K562 (cell line): ENCODE data around the gene KIN. TPM values are rescaled to one million over a fixed set of nuclear protein-coding genes. Genes with fewer than 3 reads are reported as not detected.
A peak's percentile ranks its signal among the peaks of the same experiment; 100 is the strongest.
"Not testable (repeated sequence)": the region's sequence is repeated elsewhere in the genome, so short reads cannot be mapped to it uniquely, and the experiment has no call there.

ENCODE experiments used
- ATAC-seq: fragments of 200-7000 bp; cut with Tn5 transposase; 3 replicates; pipeline ENCODE4 v1.9.1; 2020; ENCODE audit warnings: moderate library complexity
- BruUV-seq: library from RNA; stranded (reverse); fragments of 400-500 nt; replicated peaks from 2 replicates; lab custom pipeline; 2021; lab: Mats Ljungman, UMichigan
- CTCF ChIA-PET: fragments of 300-600 bp; formaldehyde crosslinking; extraction: SDS; loops from one replicate; lab custom pipeline; 2021; ENCODE audit warnings: low intra/inter-chr PET ratio; lab: Yijun Ruan, JAX
- POLR2A ChIA-PET: fragments of 300-600, 350-650 bp; sonication (Branson Sonifier 250); formaldehyde crosslinking; extraction: SDS; loops from one replicate; lab custom pipeline; 2021; ENCODE audit warnings: antibody characterized with exemption, inconsistent platforms; lab: Yijun Ruan, JAX
- DNase-seq, 4 experiments: peaks; one replicate each; pipeline versions ENCODE4 v3.0.0 to v3.0.0-alpha.2; 2011 to 2018; ENCODE audit warnings: low spot score in 3 of 4, mixed read lengths in 3 of 4; ENCODE audit errors: extremely low read depth in 1 of 4
- FAIRE-seq: peaks from 2 replicates; lab custom pipeline; 2011; peaks lifted over from hg19 to GRCh38; lab: Jason Lieb, UNC
- H2AFZ ChIP-seq: 2 replicates; pipeline ENCODE4 v1.6.0; 2011; ENCODE audit warnings: low read depth, low read length, control low read depth, inconsistent platforms
- H3K27ac ChIP-seq: fragments of 200-600 bp; 3 replicates; pipeline ENCODE4 v1.8.0; 2011; ENCODE audit warnings: low read depth, mild to moderate bottlenecking, control low read depth, inconsistent platforms, low read length, moderate library complexity, mixed read lengths; ENCODE audit errors: extremely low read depth
- H3K27me3 ChIP-seq, 2 experiments: fragments of 300-600 bp in 1 of 2; 2 replicates in 1 of 2; 3 replicates in 1 of 2; pipeline versions ENCODE4 v1.6.0 to v1.8.0; 2011; ENCODE audit warnings: inconsistent platforms in 2 of 2, low read length in 2 of 2, mild to moderate bottlenecking in 1 of 2, mixed read lengths in 1 of 2, moderate library complexity in 1 of 2; ENCODE audit not compliant: control insufficient read depth in 2 of 2, insufficient read depth in 2 of 2
- H3K36me3 ChIP-seq: fragments of 300-600 bp; 3 replicates; pipeline ENCODE4 v1.8.0; 2011; ENCODE audit warnings: mild to moderate bottlenecking, low read length, inconsistent platforms; ENCODE audit not compliant: control insufficient read depth, insufficient read depth
- H3K4me1 ChIP-seq, 2 experiments: fragments of 200-600 bp in 1 of 2; replicated peaks in 1 of 2; 2 replicates in 1 of 2; 3 replicates in 1 of 2; pipeline versions ENCODE4 v1.5.1 to v1.8.0; 2011; ENCODE audit warnings: inconsistent platforms in 2 of 2, low read length in 2 of 2, mild to moderate bottlenecking in 1 of 2, mixed read lengths in 1 of 2, moderate library complexity in 1 of 2; ENCODE audit not compliant: control insufficient read depth in 2 of 2, insufficient read depth in 2 of 2
- H3K4me2 ChIP-seq: 2 replicates; pipeline ENCODE4 v1.6.1; 2011; ENCODE audit warnings: low read length, control low read depth, inconsistent platforms, mixed read lengths; ENCODE audit not compliant: insufficient read depth
- H3K4me3 ChIP-seq: fragments of 200-600 bp; sonication (generic), shearing (Covaris generic); 2 replicates; pipeline ENCODE4 v1.5.1; 2016; ENCODE audit warnings: control low read depth, inconsistent platforms
- H3K79me2 ChIP-seq: fragments of 200-600 bp; 3 replicates; pipeline ENCODE4 v1.8.0; 2011; ENCODE audit warnings: low read length, inconsistent platforms; ENCODE audit not compliant: control insufficient read depth, insufficient read depth
- H3K9ac ChIP-seq, 2 experiments: 2 replicates each; pipeline versions ENCODE4 v1.6.0 to v1.6.1; 2011; ENCODE audit warnings: low read depth in 2 of 2, low read length in 2 of 2, control low read depth in 1 of 2, inconsistent platforms in 1 of 2, mild to moderate bottlenecking in 1 of 2, mixed read lengths in 1 of 2; ENCODE audit not compliant: insufficient read depth in 1 of 2
- H3K9me1 ChIP-seq: one replicate; pipeline ENCODE4 v1.6.0; 2011; ENCODE audit warnings: inconsistent platforms, mild to moderate bottlenecking, low read length, moderate library complexity; ENCODE audit not compliant: control insufficient read depth, insufficient read depth
- H3K9me3 ChIP-seq: replicated peaks from 2 replicates; pipeline ENCODE4 v1.5.1; 2011; ENCODE audit warnings: low read depth, low read length, inconsistent platforms; ENCODE audit not compliant: control insufficient read depth, insufficient read depth
- H4K20me1 ChIP-seq: replicated peaks from 2 replicates; pipeline ENCODE4 v1.6.1; 2011; ENCODE audit warnings: low read length, inconsistent platforms, mixed read lengths; ENCODE audit not compliant: control insufficient read depth, insufficient read depth
- CHD4 ChIP-seq: fragments of 200-600 bp; sonication (generic); IDR thresholded peaks from 3 replicates; pipeline ENCODE4 v1.6.1; 2012; ENCODE audit warnings: low read depth, mild to moderate bottlenecking, mixed read lengths, low read length, inconsistent platforms; ENCODE audit not compliant: insufficient read depth, insufficient replicate concordance, poor library complexity, severe bottlenecking
- SPI1 ChIP-seq: IDR thresholded peaks from 2 replicates; pipeline ENCODE4 v1.6.1; 2011; ENCODE audit warnings: low read depth, low read length, control low read depth, borderline replicate concordance
- TAF9B ChIP-seq: fragments of 450-650 bp; IDR thresholded peaks from 2 replicates; pipeline ENCODE4 v1.6.1; 2018; ENCODE audit warnings: mild to moderate bottlenecking; ENCODE audit not compliant: partially characterized antibody
- WGBS: fragments of 100-300 bp; shearing (Covaris generic); methylation state at CpG from one replicate; pipeline ENCODE4 v1.1.6; 2016; ENCODE audit warnings: low coverage, mixed read lengths; ENCODE audit not compliant: insufficient coverage; ENCODE audit errors: missing lambda C conversion rate; 5-methylcytosine and 5-hydroxymethylcytosine counted together
- in situ Hi-C: fragments of 300-500 bp; cut with MboI; formaldehyde crosslinking; loops from 4 replicates; pipeline ENCODE4 v1.15.0; 2018; ENCODE audit warnings: inconsistent platforms, mixed read lengths
- intact Hi-C: fragments of 100-400 bp; cut with micrococcal nuclease; formaldehyde crosslinking; loops from 2 replicates; pipeline ENCODE4 v1.14.2; 2022
- polyA plus RNA-seq, 8 experiments: library from polyadenylated mRNA; depleted of rRNA in 4 of 8; stranded (reverse) in 5 of 8; unstranded in 3 of 8; fragments of >200 nt; fragmentation: Nextera tagmentation in 2 of 8; fragmentation: Illumina TruSeq in 1 of 8; extraction: Ambion mirVana in 2 of 8; extraction: Trizol in 1 of 8; gene quantifications; 2 replicates each; pipeline versions ENCODE4 v1.2.1 to v1.2.3, GENCODE V29; 2011 to 2014; ENCODE audit warnings: inconsistent platforms in 1 of 8, missing spikeins in 1 of 8
- total RNA-seq, 7 experiments: library from RNA; depleted of rRNA in 6 of 7; stranded (reverse); fragments of >200 nt in 6 of 7; fragmentation: Illumina TruSeq in 2 of 7; extraction: Trizol in 2 of 7; gene quantifications; 2 replicates each; pipeline versions ENCODE4 v1.2.1 to v1.2.3, GENCODE V29; 2011 to 2021; ENCODE audit warnings: low replicate concordance in 1 of 7

Gene KIN
- total and polyA plus RNA-seq, 9 of the 15 experiments (the other 6 are each of a cell fraction or from before 2014, with no cell fraction given) = 11.7 to 35.6 (median 16.0) TPM

DNA sequence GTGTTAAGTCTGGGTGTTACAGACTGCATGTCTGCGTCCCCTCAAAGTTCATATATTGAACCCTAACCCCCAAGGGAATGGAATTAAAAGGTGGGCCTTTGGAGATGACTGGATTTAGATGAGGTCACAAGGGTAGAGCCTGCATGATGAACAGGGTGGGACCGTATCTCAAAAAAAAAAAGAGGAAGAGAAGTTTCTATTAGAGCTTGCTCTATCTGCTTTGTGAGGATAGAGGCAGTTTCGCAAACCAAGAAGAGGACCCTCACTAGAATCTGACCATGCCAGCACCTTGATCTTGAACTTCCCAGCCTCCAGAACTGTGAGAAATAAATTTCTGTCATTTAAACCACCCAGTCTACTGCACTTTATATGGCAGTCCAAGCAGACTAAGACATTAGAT is 1.4 kb downstream of the KIN start:
- CTCF ChIA-PET = no interaction called here
- intact Hi-C loops (no loop called here), in situ Hi-C loops (no loop called here)
- WGBS = 41% methylated on average over 3 of the region's 3 CpGs
- DNase-seq = no peak
- Histone ChIP-seq H3K9me3 (no peaks in the 10 kb centered on the region), H2AFZ (no peak overlapping the region), H3K4me1 (peaks cover 4 to 12% of the 10 kb centered on the region in 2 experiments; a peak in 4 of 5 replicates), H3K4me2 (peak overlapping the region; percentile 94), H3K36me3 (peaks cover 26% of the 10 kb centered on the region), H3K79me2 (peaks cover 86% of the 10 kb centered on the region), H3K9ac (peak overlapping the region in 1 of 2 experiments; percentile 94; a peak in 2 of 4 replicates), H4K20me1 (peaks cover 10% of the 10 kb centered on the region; the same call in 1 of the 2 replicates), H3K9me1 (no peaks in the 10 kb centered on the region), H3K4me3 (peak overlapping the region; percentile 92), H3K27me3 (no peaks in the 10 kb centered on the region), H3K27ac (no peak overlapping the region)
- no peak for FAIRE-seq
- TF ChIP-seq SPI1 = peak; percentile 68
- no peak for TF ChIP-seq TAF9B
- TF ChIP-seq CHD4 = no peak
- no TSS peak for BruUV-seq
- POLR2A ChIA-PET = no interaction called here
- ATAC-seq = no peak

DNA sequence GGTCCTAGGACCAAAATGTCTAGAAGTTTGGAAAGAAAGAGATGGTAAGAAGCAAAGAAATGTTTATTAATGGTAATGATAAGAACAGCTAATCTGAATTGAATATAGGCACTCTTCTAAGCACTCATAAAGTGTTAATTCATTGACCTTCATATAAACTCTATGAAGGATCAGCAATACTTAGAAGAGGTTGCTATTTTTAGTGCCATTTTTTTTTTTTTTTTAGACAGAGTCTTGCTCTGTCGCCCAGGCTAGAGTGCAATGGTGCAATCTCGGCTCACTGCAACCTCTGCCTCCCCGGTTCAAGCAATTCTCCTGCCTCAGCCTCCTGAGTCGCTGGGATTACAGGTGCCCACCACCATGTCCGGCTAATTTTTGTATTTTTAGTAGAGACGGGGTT is 5.6 kb downstream of the KIN start:
- 84% methylated on average over 6 of the region's 6 CpGs for WGBS
- H4K20me1 ChIP-seq, H3K27me3 ChIP-seq, intact Hi-C loops, FAIRE-seq, DNase-seq, H3K27ac ChIP-seq, in situ Hi-C loops, H3K4me2 ChIP-seq, CTCF ChIA-PET, H3K9ac ChIP-seq, ATAC-seq, BruUV-seq, H3K4me1 ChIP-seq, H3K9me3 ChIP-seq, H3K4me3 ChIP-seq, H3K9me1 ChIP-seq, POLR2A ChIA-PET, H2AFZ ChIP-seq: not testable (repeated sequence)
- Histone ChIP-seq H3K36me3 (peaks cover 42% of the 10 kb centered on the region), H3K79me2 (peaks cover 44% of the 10 kb centered on the region)
